Stomach (tissue), 4 donors: ENCODE data around the gene BAG3.

Source experiments
- EP300 ChIP-seq: sonication (generic); formaldehyde crosslinking; IDR thresholded peaks from one replicate; pipeline ENCODE4 v1.6.1; 2017; ENCODE audit warnings: antibody characterized with exemption
- TF ChIP-seq, protein P1 (sequence below), 7 experiments: fragments of 450-650 bp in 4 of 7; fragments of 200-600 bp in 3 of 7; sonication (generic) in 3 of 7; IDR thresholded peaks; one replicate each; pipeline ENCODE4 v1.5.1; 2016 to 2019; ENCODE audit warnings: antibody characterized with exemption in 7 of 7, control low read depth in 2 of 7, mild to moderate bottlenecking in 1 of 7

DNA sequence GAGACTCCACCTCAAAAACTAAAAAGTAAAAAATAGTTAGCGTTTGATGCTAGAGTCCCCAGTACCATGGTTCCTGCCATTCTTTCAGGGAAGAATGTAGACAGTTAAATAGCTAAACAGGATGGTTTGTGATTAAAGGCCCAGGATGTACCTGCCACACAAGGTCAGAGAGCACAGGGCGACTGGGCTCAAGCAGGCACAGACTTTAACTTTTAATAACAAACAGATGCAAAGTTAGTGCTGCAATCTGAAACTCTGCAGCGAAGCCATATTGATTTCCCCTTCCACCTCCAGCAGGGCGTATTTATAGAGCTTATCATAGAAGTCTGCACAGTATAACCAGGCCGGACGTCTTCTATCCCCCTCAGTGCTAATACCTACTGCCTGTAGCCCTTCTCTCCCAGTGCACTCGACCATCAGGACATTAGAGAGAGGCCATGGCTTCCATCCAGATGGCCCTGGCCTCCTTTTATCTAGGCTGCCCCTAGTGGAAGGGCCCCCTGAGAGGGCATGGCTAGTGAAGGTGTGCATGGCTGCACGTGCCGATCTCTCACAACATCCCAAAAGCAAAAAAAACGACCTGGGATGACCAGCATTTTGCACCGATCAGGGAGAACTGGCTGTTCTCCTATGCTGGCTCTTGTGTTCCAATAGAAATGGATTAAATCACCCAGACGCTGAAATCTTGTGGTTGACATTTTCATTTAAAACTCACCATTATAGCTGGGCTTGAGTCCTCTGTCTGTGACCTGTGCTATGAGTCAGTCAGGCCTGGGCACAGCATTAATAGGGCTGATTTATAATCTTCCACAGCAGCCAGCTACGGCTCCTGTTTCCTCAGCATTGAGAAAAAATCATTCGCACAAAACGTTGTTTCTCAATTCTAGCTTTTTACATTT is 7.6 kb upstream of the BAG3 start:
- TF ChIP-seq EP300, result no peak
- TF ChIP-seq, protein P1, sequence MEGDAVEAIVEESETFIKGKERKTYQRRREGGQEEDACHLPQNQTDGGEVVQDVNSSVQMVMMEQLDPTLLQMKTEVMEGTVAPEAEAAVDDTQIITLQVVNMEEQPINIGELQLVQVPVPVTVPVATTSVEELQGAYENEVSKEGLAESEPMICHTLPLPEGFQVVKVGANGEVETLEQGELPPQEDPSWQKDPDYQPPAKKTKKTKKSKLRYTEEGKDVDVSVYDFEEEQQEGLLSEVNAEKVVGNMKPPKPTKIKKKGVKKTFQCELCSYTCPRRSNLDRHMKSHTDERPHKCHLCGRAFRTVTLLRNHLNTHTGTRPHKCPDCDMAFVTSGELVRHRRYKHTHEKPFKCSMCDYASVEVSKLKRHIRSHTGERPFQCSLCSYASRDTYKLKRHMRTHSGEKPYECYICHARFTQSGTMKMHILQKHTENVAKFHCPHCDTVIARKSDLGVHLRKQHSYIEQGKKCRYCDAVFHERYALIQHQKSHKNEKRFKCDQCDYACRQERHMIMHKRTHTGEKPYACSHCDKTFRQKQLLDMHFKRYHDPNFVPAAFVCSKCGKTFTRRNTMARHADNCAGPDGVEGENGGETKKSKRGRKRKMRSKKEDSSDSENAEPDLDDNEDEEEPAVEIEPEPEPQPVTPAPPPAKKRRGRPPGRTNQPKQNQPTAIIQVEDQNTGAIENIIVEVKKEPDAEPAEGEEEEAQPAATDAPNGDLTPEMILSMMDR (IDR thresholded peaks at IDR 0.05), result no peak
